Caco-2 (cell line): ENCODE results near the gene THOC2. TPM values are rescaled to one million over a fixed set of nuclear protein-coding genes. Genes with fewer than 3 reads are reported as not detected.
"Not testable (repeated sequence)": the region's sequence is repeated elsewhere in the genome, so short reads cannot be mapped to it uniquely, and the experiment has no call there.

Source experiments
- BruUV-seq: library from RNA; stranded (reverse); fragments of 400-500 nt; replicated peaks from 2 replicates; lab custom pipeline; 2021; lab: Mats Ljungman, UMichigan
- CTCF ChIA-PET: fragments of 300-600 bp; sonication (Branson Sonifier 250); formaldehyde crosslinking; loops from one replicate; lab custom pipeline; 2022; ENCODE audit warnings: antibody characterized with exemption; lab: Charles Lee
- POLR2A ChIA-PET: fragments of 300-600 bp; sonication (Branson Sonifier 250); formaldehyde crosslinking; loops from one replicate; lab custom pipeline; 2022; ENCODE audit warnings: antibody characterized with exemption; lab: Charles Lee
- DNase-seq, 2 experiments: peaks; one replicate each; pipeline versions ENCODE4 v3.0.0 to v3.0.0-alpha.2; 2020 to 2022
- H3K27me3 ChIP-seq: replicated peaks from 2 replicates; pipeline ENCODE4 v1.6.0; 2011; ENCODE audit warnings: low read length; ENCODE audit not compliant: control insufficient read depth, insufficient read depth
- H3K36me3 ChIP-seq: 2 replicates; pipeline ENCODE4 v1.5.1; 2011; ENCODE audit warnings: low read length; ENCODE audit not compliant: control insufficient read depth, insufficient read depth
- H3K4me1 ChIP-seq: fragments of 250-450 bp; sonication (Bioruptor Pico); 2 replicates; pipeline ENCODE4 v1.5.1; 2020; ENCODE audit warnings: mild to moderate bottlenecking
- H3K4me3 ChIP-seq: 2 replicates; pipeline ENCODE4 v1.5.1; 2011; ENCODE audit warnings: low read depth, mild to moderate bottlenecking, control low read depth, low read length
- H3K9me3 ChIP-seq: fragments of 250-450 bp; sonication (Bioruptor Pico); 2 replicates; pipeline ENCODE4 v1.5.1; 2020; ENCODE audit warnings: mild to moderate bottlenecking, moderate library complexity
- H3K27ac Mint-ChIP-seq: one replicate; pipeline ENCODE4 v1.8.0; 2022; ENCODE audit warnings: mixed read lengths; ENCODE audit not compliant: unreplicated experiment
- H3K27me3 Mint-ChIP-seq: one replicate; pipeline ENCODE4 v1.8.0; 2022; ENCODE audit warnings: mixed read lengths; ENCODE audit not compliant: insufficient read depth, unreplicated experiment
- H3K36me3 Mint-ChIP-seq: one replicate; pipeline ENCODE4 v1.8.0; 2022; ENCODE audit warnings: mild to moderate bottlenecking, mixed read lengths; ENCODE audit not compliant: insufficient read depth, unreplicated experiment
- H3K4me1 Mint-ChIP-seq: one replicate; pipeline ENCODE4 v1.8.0; 2022; ENCODE audit warnings: low read depth, mixed read lengths; ENCODE audit not compliant: unreplicated experiment
- H3K4me3 Mint-ChIP-seq: one replicate; pipeline ENCODE4 v1.8.0; 2022; ENCODE audit warnings: mild to moderate bottlenecking, moderate library complexity, mixed read lengths; ENCODE audit not compliant: unreplicated experiment
- H3K9me3 Mint-ChIP-seq: one replicate; pipeline ENCODE4 v1.8.0; 2022; ENCODE audit warnings: mixed read lengths; ENCODE audit not compliant: unreplicated experiment
- intact Hi-C: fragments of 100-400 bp; cut with micrococcal nuclease; formaldehyde crosslinking; loops from one replicate; pipeline ENCODE4 v1.10.0; 2022; ENCODE audit not compliant: unreplicated experiment
- total RNA-seq: library from RNA; stranded (reverse); gene quantifications from 2 replicates; pipeline ENCODE4 v1.2.3, GENCODE V29; 2022
- TF ChIP-seq, protein P1 (sequence below), 2 experiments: fragments of 200-600 bp in 1 of 2; IDR thresholded peaks; 1 replicate in 1 of 2; 2 replicates in 1 of 2; pipeline versions ENCODE4 v1.5.1 to v1.8.0; 2011 to 2022; ENCODE audit warnings: antibody characterized with exemption in 1 of 2, control low read depth in 1 of 2, inconsistent platforms in 1 of 2, low read depth in 1 of 2, low read length in 1 of 2, mild to moderate bottlenecking in 1 of 2, moderate library complexity in 1 of 2; ENCODE audit not compliant: insufficient read depth in 1 of 2, severe bottlenecking in 1 of 2, unreplicated experiment in 1 of 2

Gene THOC2
- total RNA-seq, 1 experiment from 2014 or later, result 85.4 TPM

DNA sequence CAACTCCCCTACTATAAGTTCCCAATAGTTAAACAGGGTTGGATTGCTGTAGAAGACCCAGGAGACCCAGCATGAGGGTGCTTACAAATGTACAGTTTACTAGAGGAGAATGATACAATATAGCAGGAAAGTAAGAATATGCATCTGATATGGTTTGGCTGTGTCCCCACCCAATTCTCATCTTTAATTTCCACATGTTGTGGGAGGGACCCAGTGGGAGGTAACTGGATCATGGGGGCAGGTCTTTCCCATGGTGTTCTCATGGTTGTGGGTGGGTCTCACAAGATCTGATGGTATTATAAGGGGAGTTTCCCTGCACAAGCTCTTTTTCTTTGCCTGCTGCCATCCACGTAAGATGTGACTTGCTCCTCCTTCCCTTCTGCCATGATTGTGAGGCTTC lies 24.9 kb upstream of the THOC2 start:
- H3K9me3 ChIP-seq, DNase-seq, H3K4me1 Mint-ChIP-seq, H3K27me3 ChIP-seq, H3K4me3 ChIP-seq, BruUV-seq, H3K27me3 Mint-ChIP-seq, intact Hi-C loops, H3K4me3 Mint-ChIP-seq, H3K4me1 ChIP-seq, H3K36me3 ChIP-seq, H3K9me3 Mint-ChIP-seq, CTCF ChIA-PET, H3K27ac Mint-ChIP-seq, POLR2A ChIA-PET, H3K36me3 Mint-ChIP-seq: not testable (repeated sequence)

DNA sequence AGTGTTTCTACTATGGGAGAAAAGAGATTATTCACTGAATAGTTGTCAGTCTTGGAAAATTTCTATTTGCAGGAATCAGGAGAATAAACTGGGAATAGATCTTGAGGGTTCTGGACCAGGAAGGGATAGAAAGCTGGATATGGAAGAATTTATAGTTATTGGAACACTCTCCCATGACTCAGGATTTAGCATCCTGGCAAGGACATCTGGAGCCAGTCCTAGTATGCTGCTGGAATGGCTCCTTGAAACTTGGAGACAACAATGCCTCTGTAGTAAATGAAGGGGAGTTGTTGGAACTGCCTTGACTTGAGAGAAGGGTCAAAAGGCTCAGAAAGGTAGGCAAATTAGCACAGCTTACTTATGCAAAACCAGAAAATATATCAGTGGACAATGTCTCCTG lies 23.5 kb upstream of the THOC2 start:
- no peak overlapping the region for H3K4me3 Mint-ChIP-seq
- H3K27ac Mint-ChIP-seq, result no peak overlapping the region
- no peaks in the 10 kb centered on the region for H3K4me1 Mint-ChIP-seq
- TF ChIP-seq, protein P1, sequence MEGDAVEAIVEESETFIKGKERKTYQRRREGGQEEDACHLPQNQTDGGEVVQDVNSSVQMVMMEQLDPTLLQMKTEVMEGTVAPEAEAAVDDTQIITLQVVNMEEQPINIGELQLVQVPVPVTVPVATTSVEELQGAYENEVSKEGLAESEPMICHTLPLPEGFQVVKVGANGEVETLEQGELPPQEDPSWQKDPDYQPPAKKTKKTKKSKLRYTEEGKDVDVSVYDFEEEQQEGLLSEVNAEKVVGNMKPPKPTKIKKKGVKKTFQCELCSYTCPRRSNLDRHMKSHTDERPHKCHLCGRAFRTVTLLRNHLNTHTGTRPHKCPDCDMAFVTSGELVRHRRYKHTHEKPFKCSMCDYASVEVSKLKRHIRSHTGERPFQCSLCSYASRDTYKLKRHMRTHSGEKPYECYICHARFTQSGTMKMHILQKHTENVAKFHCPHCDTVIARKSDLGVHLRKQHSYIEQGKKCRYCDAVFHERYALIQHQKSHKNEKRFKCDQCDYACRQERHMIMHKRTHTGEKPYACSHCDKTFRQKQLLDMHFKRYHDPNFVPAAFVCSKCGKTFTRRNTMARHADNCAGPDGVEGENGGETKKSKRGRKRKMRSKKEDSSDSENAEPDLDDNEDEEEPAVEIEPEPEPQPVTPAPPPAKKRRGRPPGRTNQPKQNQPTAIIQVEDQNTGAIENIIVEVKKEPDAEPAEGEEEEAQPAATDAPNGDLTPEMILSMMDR (IDR thresholded peaks at IDR 0.05; ENCODE audit: insufficient read depth in 1 of 2, low read depth in 1 of 2, low read length in 1 of 2, severe bottlenecking in 1 of 2, unreplicated experiment in 1 of 2), result no peak
- BruUV-seq, result no TSS peak
- Histone ChIP-seq H3K4me3 (no peak overlapping the region), H3K4me1 (no peaks in the 10 kb centered on the region), H3K27me3 (no peaks in the 10 kb centered on the region), H3K9me3 (no peaks in the 10 kb centered on the region), H3K36me3 (no peaks in the 10 kb centered on the region)
- DNase-seq, result no peak
- ChIA-PET CTCF (no interaction called here), POLR2A (no interaction called here)
- no peaks in the 10 kb centered on the region for H3K27me3 Mint-ChIP-seq
- intact Hi-C loops, result no loop called here
- H3K9me3 Mint-ChIP-seq, result no peaks in the 10 kb centered on the region
- H3K36me3 Mint-ChIP-seq, result no peaks in the 10 kb centered on the region

DNA sequence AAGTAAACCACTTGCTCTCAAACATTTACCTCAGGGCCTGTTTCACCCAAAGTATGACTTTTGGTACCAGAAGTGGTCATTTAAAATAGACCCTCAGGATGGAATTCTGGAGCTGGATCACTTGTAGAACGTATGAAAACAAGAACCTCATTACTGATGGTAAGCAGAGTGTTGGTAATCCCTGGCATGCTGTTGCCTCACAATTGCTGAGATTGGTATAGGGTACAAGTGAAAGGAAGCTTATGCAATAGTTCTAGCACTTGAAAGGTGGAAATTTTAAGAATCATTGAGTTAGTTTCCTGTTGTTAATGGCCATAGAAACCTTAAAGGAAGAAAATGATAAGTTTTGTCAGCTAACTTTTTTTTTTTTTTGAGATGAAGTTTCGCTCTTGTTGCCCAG lies 22.3 kb upstream of the THOC2 start:
- H3K4me1 ChIP-seq, result no peaks in the 10 kb centered on the region
- H3K9me3 ChIP-seq, result no peaks in the 10 kb centered on the region
- H3K4me3 ChIP-seq, result no peak overlapping the region
- Mint-ChIP-seq H3K36me3 (no peaks in the 10 kb centered on the region), H3K9me3 (no peaks in the 10 kb centered on the region), H3K27ac (no peak overlapping the region), H3K4me3 (no peak overlapping the region), H3K27me3 (no peaks in the 10 kb centered on the region), H3K4me1 (no peaks in the 10 kb centered on the region)
- BruUV-seq, result no TSS peak
- no peak for DNase-seq
- no peaks in the 10 kb centered on the region for H3K36me3 ChIP-seq
- no peaks in the 10 kb centered on the region for H3K27me3 ChIP-seq
- TF ChIP-seq, protein P1 (IDR thresholded peaks at IDR 0.05; ENCODE audit: insufficient read depth in 1 of 2, low read depth in 1 of 2, low read length in 1 of 2, severe bottlenecking in 1 of 2, unreplicated experiment in 1 of 2), result no peak
- ChIA-PET POLR2A (no interaction called here), CTCF (no interaction called here)
- intact Hi-C loops, result no loop called here
